IMR-90 (cell line): ENCODE results near the gene TEK. TPM values are rescaled to one million over a fixed set of nuclear protein-coding genes. Genes with fewer than 3 reads are reported as not detected.

Source experiments
- ATAC-seq: fragments of 200-7000 bp; cut with Tn5 transposase; 2 replicates; pipeline ENCODE4 v1.9.1; 2020; ENCODE audit warnings: low read depth, mild to moderate bottlenecking, moderate library complexity
- BruUV-seq: library from RNA; stranded (reverse); fragments of 400-500 nt; replicated peaks from 2 replicates; lab custom pipeline; 2021; lab: Mats Ljungman, UMichigan
- CTCF ChIA-PET: fragments of 300-600 bp; formaldehyde crosslinking; extraction: SDS; loops from one replicate; lab custom pipeline; 2021; ENCODE audit warnings: antibody characterized with exemption; lab: Yijun Ruan, JAX
- POLR2A ChIA-PET: fragments of 300-600 bp; sonication (Branson Sonifier 250); formaldehyde crosslinking; loops from one replicate; lab custom pipeline; 2022; ENCODE audit warnings: antibody characterized with exemption; ENCODE audit not compliant: unreplicated experiment; lab: Charles Lee
- DNase-seq: peaks from one replicate; pipeline ENCODE4 v3.0.0; 2013
- H2AFZ ChIP-seq: replicated peaks from 2 replicates; pipeline ENCODE3; 2013; ENCODE audit warnings: low read length, mild to moderate bottlenecking; ENCODE audit not compliant: poor library complexity
- H2AK5ac ChIP-seq: 2 replicates; pipeline ENCODE4 v1.6.1; 2013; ENCODE audit warnings: low read depth, low read length, inconsistent platforms
- H2AK9ac ChIP-seq: replicated peaks from 2 replicates; pipeline ENCODE3; 2013; ENCODE audit warnings: mild to moderate bottlenecking, low read depth, low read length, moderate library complexity; ENCODE audit not compliant: poor library complexity
- H2BK120ac ChIP-seq: 2 replicates; pipeline ENCODE4 v1.6.1; 2013; ENCODE audit warnings: low read depth, low read length, inconsistent platforms
- H2BK15ac ChIP-seq: 3 replicates; pipeline ENCODE4 v1.6.1; 2013; ENCODE audit warnings: low read depth, low read length, inconsistent platforms
- H2BK20ac ChIP-seq: 2 replicates; pipeline ENCODE4 v1.6.1; 2013; ENCODE audit warnings: low read depth, mild to moderate bottlenecking, inconsistent platforms, low read length, moderate library complexity
- H2BK5ac ChIP-seq: 2 replicates; pipeline ENCODE4 v1.6.1; 2013; ENCODE audit warnings: mild to moderate bottlenecking, low read depth, low read length, inconsistent platforms; ENCODE audit not compliant: poor library complexity, severe bottlenecking
- H3K14ac ChIP-seq: replicated peaks from 2 replicates; pipeline ENCODE4 v1.6.1; 2013; ENCODE audit warnings: low read depth, low read length, inconsistent platforms
- H3K18ac ChIP-seq: 2 replicates; pipeline ENCODE4 v1.6.1; 2013; ENCODE audit warnings: low read depth, low read length, control low read depth
- H3K23ac ChIP-seq: 2 replicates; pipeline ENCODE4 v1.6.1; 2013; ENCODE audit warnings: low read depth, low read length, inconsistent platforms
- H3K27ac ChIP-seq: 2 replicates; pipeline ENCODE4 v1.5.1; 2013; ENCODE audit warnings: mild to moderate bottlenecking, control low read depth, low read length; ENCODE audit not compliant: insufficient read depth
- H3K27me3 ChIP-seq: 2 replicates; pipeline ENCODE4 v1.6.1; 2013; ENCODE audit warnings: low read length; ENCODE audit not compliant: control insufficient read depth, insufficient read depth
- H3K36me3 ChIP-seq: 2 replicates; pipeline ENCODE4 v1.6.1; 2013; ENCODE audit warnings: low read length, mixed read lengths; ENCODE audit not compliant: control insufficient read depth, insufficient read depth
- H3K4ac ChIP-seq: 2 replicates; pipeline ENCODE4 v1.6.1; 2013; ENCODE audit warnings: low read depth, low read length, inconsistent platforms
- H3K4me1 ChIP-seq: 2 replicates; pipeline ENCODE4 v1.6.1; 2013; ENCODE audit warnings: low read length, mixed read lengths; ENCODE audit not compliant: control insufficient read depth, insufficient read depth
- H3K4me2 ChIP-seq: 2 replicates; pipeline ENCODE4 v1.6.1; 2013; ENCODE audit warnings: low read depth, mild to moderate bottlenecking, control low read depth, low read length, moderate library complexity
- H3K4me3 ChIP-seq: 2 replicates; pipeline ENCODE4 v1.5.1; 2013; ENCODE audit warnings: low read depth, mild to moderate bottlenecking, control low read depth, low read length, moderate library complexity; ENCODE audit not compliant: insufficient read depth
- H3K56ac ChIP-seq: 2 replicates; pipeline ENCODE4 v1.6.1; 2013; ENCODE audit warnings: low read length, inconsistent platforms; ENCODE audit not compliant: insufficient read depth; ENCODE audit errors: extremely low read depth
- H3K79me1 ChIP-seq, 2 experiments: 2 replicates each; pipeline ENCODE4 v1.6.1; 2013; ENCODE audit warnings: low read length in 2 of 2, inconsistent platforms in 1 of 2, low read depth in 1 of 2
- H3K9ac ChIP-seq: 2 replicates; pipeline ENCODE4 v1.6.1; 2013; ENCODE audit warnings: low read depth, low read length, control low read depth
- H3K9me1 ChIP-seq: 2 replicates; pipeline ENCODE4 v1.6.1; 2013; ENCODE audit warnings: low read length, inconsistent platforms; ENCODE audit not compliant: insufficient read depth
- H3K9me3 ChIP-seq: 2 replicates; pipeline ENCODE4 v1.6.1; 2013; ENCODE audit warnings: low read length; ENCODE audit not compliant: control insufficient read depth, insufficient read depth
- H4K20me1 ChIP-seq: 2 replicates; pipeline ENCODE4 v1.6.1; 2013; ENCODE audit warnings: low read length, inconsistent platforms; ENCODE audit not compliant: insufficient read depth
- H4K5ac ChIP-seq: 2 replicates; pipeline ENCODE4 v1.6.1; 2013; ENCODE audit warnings: mild to moderate bottlenecking, low read depth, low read length, control low read depth
- H4K8ac ChIP-seq, 2 experiments: 2 replicates each; pipeline ENCODE4 v1.6.1; 2013; ENCODE audit warnings: low read depth in 2 of 2, low read length in 2 of 2, control low read depth in 1 of 2, inconsistent platforms in 1 of 2
- H4K91ac ChIP-seq: 2 replicates; pipeline ENCODE4 v1.6.1; 2013; ENCODE audit warnings: low read depth, low read length, inconsistent platforms; ENCODE audit not compliant: insufficient read depth
- BHLHE40 ChIP-seq: fragments of 150-350 bp; IDR thresholded peaks from 2 replicates; pipeline ENCODE4 v1.6.1; 2016; ENCODE audit warnings: mild to moderate bottlenecking, low read depth, low read length
- CEBPB ChIP-seq: IDR thresholded peaks from 2 replicates; pipeline ENCODE4 v1.6.1; 2012; ENCODE audit warnings: low read depth, low read length, improper control_type of control experiment
- CHD1 ChIP-seq: IDR thresholded peaks from 2 replicates; pipeline ENCODE4 v1.6.1; 2012; ENCODE audit warnings: low read depth, low read length, improper control_type of control experiment
- CTCF ChIP-seq: conservative IDR thresholded peaks from 2 replicates; pipeline ENCODE4 v1.5.1; 2012; ENCODE audit warnings: mild to moderate bottlenecking, low read depth, low read length, improper control_type of control experiment
- ELK1 ChIP-seq: fragments of 150-350 bp; IDR thresholded peaks from 2 replicates; pipeline ENCODE4 v1.6.1; 2016; ENCODE audit warnings: low read depth, mild to moderate bottlenecking, low read length, moderate library complexity, borderline replicate concordance
- MXI1 ChIP-seq: IDR thresholded peaks from 2 replicates; pipeline ENCODE4 v1.6.1; 2012; ENCODE audit warnings: low read depth, mild to moderate bottlenecking, low read length, moderate library complexity, borderline replicate concordance
- POLR2A ChIP-seq: IDR thresholded peaks from 2 replicates; pipeline ENCODE4 v1.6.1; 2012; ENCODE audit warnings: mild to moderate bottlenecking, low read depth, low read length
- SMC3 ChIP-seq: fragments of 150-350 bp; IDR thresholded peaks from 2 replicates; pipeline ENCODE4 v1.6.1; 2016; ENCODE audit warnings: low read depth, mild to moderate bottlenecking, antibody characterized with exemption, low read length, moderate library complexity
- USF2 ChIP-seq: fragments of 150-350 bp; IDR thresholded peaks from 2 replicates; pipeline ENCODE4 v1.6.1; 2017; ENCODE audit warnings: mild to moderate bottlenecking, antibody characterized with exemption, low read length, low read depth
- WGBS, 2 experiments: methylation state at CpG; one replicate each; pipeline versions ENCODE4 v1.1.5 to v1.1.7; 2013; ENCODE audit warnings: missing lambda C conversion rate in 2 of 2; ENCODE audit not compliant: insufficient read length in 1 of 2; ENCODE audit errors: extremely low coverage in 2 of 2; 5-methylcytosine and 5-hydroxymethylcytosine counted together
- dilution Hi-C: fragments of 300-500 bp; cut with HindIII; formaldehyde crosslinking; loops from one replicate; pipeline ENCODE4 v1.14.3; 2018; ENCODE audit warnings: low sequenced_read_pairs; ENCODE audit not compliant: unreplicated experiment
- in situ Hi-C: fragments of 300-500 bp; cut with MboI; formaldehyde crosslinking; loops from 3 replicates; pipeline ENCODE4 v1.14.3; 2019; ENCODE audit warnings: low sequenced_read_pairs, inconsistent platforms, mixed read lengths
- intact Hi-C: fragments of 100-400 bp; cut with micrococcal nuclease; formaldehyde crosslinking; loops from 2 replicates; pipeline ENCODE4 v1.10.0; 2022
- polyA plus RNA-seq, 3 experiments: library from polyadenylated mRNA; depleted of rRNA; stranded (reverse); fragments of >200 nt; gene quantifications; 2 replicates each; pipeline ENCODE4 v1.2.3, GENCODE V29; 2012; ENCODE audit warnings: low replicate concordance in 1 of 3
- total RNA-seq: library from RNA; depleted of rRNA; stranded (reverse); fragments of >200 nt; gene quantifications from 2 replicates; pipeline ENCODE4 v1.2.3, GENCODE V29; 2012

The TEK gene
- total and polyA plus RNA-seq, 2 of the 4 experiments (the other 2 are of a cell fraction), result 6.3 to 11.7 TPM

- H3K4me1 ChIP-seq, result peaks cover 20% of the 10 kb centered on the region
- no CpG with 5 or more reads among the region's 1 CpG for WGBS, 2 experiments
Observed at GRCh38 chr9:27129221-27129620, 20.2 kb downstream of the TEK start.

More at GRCh38 chr9:27129221-27129620, 20.2 kb downstream of the TEK start:
- Histone ChIP-seq H2AK5ac (peak overlapping the region; percentile 48; the same call in 1 of the 2 replicates), H4K20me1 (0 out of 2 replicates have a peak, but pooled peaks cover 3% of the 10 kb centered on the region), H3K79me1 (peaks cover 0 to 25% of the 10 kb centered on the region in 2 experiments; a peak in 3 of 4 replicates), H3K9me1 (0 out of 2 replicates have a peak, but pooled peaks cover 7% of the 10 kb centered on the region), H2BK15ac (peak overlapping the region; percentile 63; the same call in 1 of the 3 replicates), H2AFZ (no peak overlapping the region), H4K8ac (peak overlapping the region; percentile 27 to 65; a peak in 2 of 4 replicates), H2BK5ac (peak overlapping the region; percentile 77), H2BK120ac (peak overlapping the region; percentile 74), H4K5ac (peak overlapping the region; percentile 80; the same call in 1 of the 2 replicates), H3K14ac (peak overlapping the region; percentile 62), H3K27me3 (no peaks in the 10 kb centered on the region), H3K9me3 (peaks cover 2% of the 10 kb centered on the region; the same call in 1 of the 2 replicates), H3K27ac (no peak overlapping the region), H3K36me3 (no peaks in the 10 kb centered on the region), H3K56ac (0 out of 2 replicates have a peak overlapping the region, but pooled peaks have one; percentile 38), H3K4me2 (peak overlapping the region; percentile 30; the same call in 1 of the 2 replicates), H4K91ac (peak overlapping the region; percentile 30), H2AK9ac (no peak overlapping the region), H3K4me3 (no peak overlapping the region), H2BK20ac (peak overlapping the region; percentile 61), H3K9ac (no peak overlapping the region; the same call in 1 of the 2 replicates), H3K18ac (peak overlapping the region; percentile 96), H3K23ac (no peak overlapping the region), H3K4ac (peak overlapping the region; percentile 81)
- DNase-seq, result peak; percentile 39
- TF ChIP-seq POLR2A, result no peak
- TF ChIP-seq USF2, result no peak
- TF ChIP-seq CHD1, result no peak
- no peak for TF ChIP-seq SMC3
- TF ChIP-seq ELK1, result no peak
- no peak for TF ChIP-seq CEBPB
- TF ChIP-seq BHLHE40, result no peak
- TF ChIP-seq MXI1, result no peak
- no peak for TF ChIP-seq CTCF
- intact Hi-C loops (loop anchor here (5.0 to 10.0 kb wide), 4 partner anchors 33 to 234 kb away; partner anchors contain the start of genes CAAP1 and IFT74), in situ Hi-C loops (no loop called here), dilution Hi-C loops (no loop called here)
- BruUV-seq, result no TSS peak
- no peak for ATAC-seq
- ChIA-PET CTCF (no interaction called here), POLR2A (no interaction called here)
